Caco-2 (cell line): ENCODE results near the gene SLBP. TPM values are rescaled to one million over a fixed set of nuclear protein-coding genes. Genes with fewer than 3 reads are reported as not detected.
A peak's percentile ranks its signal among the peaks of the same experiment; 100 is the strongest.

Source experiments
- BruUV-seq: library from RNA; stranded (reverse); fragments of 400-500 nt; replicated peaks from 2 replicates; lab custom pipeline; 2021; lab: Mats Ljungman, UMichigan
- CTCF ChIA-PET: fragments of 300-600 bp; sonication (Branson Sonifier 250); formaldehyde crosslinking; loops from one replicate; lab custom pipeline; 2022; ENCODE audit warnings: antibody characterized with exemption; lab: Charles Lee
- POLR2A ChIA-PET: fragments of 300-600 bp; sonication (Branson Sonifier 250); formaldehyde crosslinking; loops from one replicate; lab custom pipeline; 2022; ENCODE audit warnings: antibody characterized with exemption; lab: Charles Lee
- DNase-seq, 2 experiments: peaks; one replicate each; pipeline versions ENCODE4 v3.0.0 to v3.0.0-alpha.2; 2020 to 2022
- H3K27me3 ChIP-seq: replicated peaks from 2 replicates; pipeline ENCODE4 v1.6.0; 2011; ENCODE audit warnings: low read length; ENCODE audit not compliant: control insufficient read depth, insufficient read depth
- H3K36me3 ChIP-seq: 2 replicates; pipeline ENCODE4 v1.5.1; 2011; ENCODE audit warnings: low read length; ENCODE audit not compliant: control insufficient read depth, insufficient read depth
- H3K4me1 ChIP-seq: fragments of 250-450 bp; sonication (Bioruptor Pico); 2 replicates; pipeline ENCODE4 v1.5.1; 2020; ENCODE audit warnings: mild to moderate bottlenecking
- H3K4me3 ChIP-seq: 2 replicates; pipeline ENCODE4 v1.5.1; 2011; ENCODE audit warnings: low read depth, mild to moderate bottlenecking, control low read depth, low read length
- H3K9me3 ChIP-seq: fragments of 250-450 bp; sonication (Bioruptor Pico); 2 replicates; pipeline ENCODE4 v1.5.1; 2020; ENCODE audit warnings: mild to moderate bottlenecking, moderate library complexity
- H3K27ac Mint-ChIP-seq: one replicate; pipeline ENCODE4 v1.8.0; 2022; ENCODE audit warnings: mixed read lengths; ENCODE audit not compliant: unreplicated experiment
- H3K27me3 Mint-ChIP-seq: one replicate; pipeline ENCODE4 v1.8.0; 2022; ENCODE audit warnings: mixed read lengths; ENCODE audit not compliant: insufficient read depth, unreplicated experiment
- H3K36me3 Mint-ChIP-seq: one replicate; pipeline ENCODE4 v1.8.0; 2022; ENCODE audit warnings: mild to moderate bottlenecking, mixed read lengths; ENCODE audit not compliant: insufficient read depth, unreplicated experiment
- H3K4me1 Mint-ChIP-seq: one replicate; pipeline ENCODE4 v1.8.0; 2022; ENCODE audit warnings: low read depth, mixed read lengths; ENCODE audit not compliant: unreplicated experiment
- H3K4me3 Mint-ChIP-seq: one replicate; pipeline ENCODE4 v1.8.0; 2022; ENCODE audit warnings: mild to moderate bottlenecking, moderate library complexity, mixed read lengths; ENCODE audit not compliant: unreplicated experiment
- H3K9me3 Mint-ChIP-seq: one replicate; pipeline ENCODE4 v1.8.0; 2022; ENCODE audit warnings: mixed read lengths; ENCODE audit not compliant: unreplicated experiment
- CTCF ChIP-seq, 2 experiments: fragments of 200-600 bp in 1 of 2; IDR thresholded peaks; 1 replicate in 1 of 2; 2 replicates in 1 of 2; pipeline versions ENCODE4 v1.5.1 to v1.8.0; 2011 to 2022; ENCODE audit warnings: antibody characterized with exemption in 1 of 2, control low read depth in 1 of 2, inconsistent platforms in 1 of 2, low read depth in 1 of 2, low read length in 1 of 2, mild to moderate bottlenecking in 1 of 2, moderate library complexity in 1 of 2; ENCODE audit not compliant: insufficient read depth in 1 of 2, severe bottlenecking in 1 of 2, unreplicated experiment in 1 of 2
- intact Hi-C: fragments of 100-400 bp; cut with micrococcal nuclease; formaldehyde crosslinking; loops from one replicate; pipeline ENCODE4 v1.10.0; 2022; ENCODE audit not compliant: unreplicated experiment
- total RNA-seq: library from RNA; stranded (reverse); gene quantifications from 2 replicates; pipeline ENCODE4 v1.2.3, GENCODE V29; 2022

Gene SLBP
- total RNA-seq, 1 experiment from 2014 or later: 116 TPM

GRCh38 chr4:1743975-1744374 lies 31.9 kb upstream of the SLBP start:
- POLR2A ChIA-PET: no interaction called here
- H3K4me3 ChIP-seq: no peak overlapping the region
- no TSS peak for BruUV-seq
- H3K4me1 ChIP-seq: 0 out of 2 replicates have a peak, but pooled peaks cover 5% of the 10 kb centered on the region
- H3K27me3 ChIP-seq: no peaks in the 10 kb centered on the region
- CTCF ChIA-PET: interaction anchor here (0.6 kb wide), 1 partner anchor 68 kb away, joined by 3 read pairs; no protein-coding TSS in a partner anchor
- Mint-ChIP-seq H3K36me3 (peaks cover 59% of the 10 kb centered on the region), H3K4me1 (no peaks in the 10 kb centered on the region), H3K4me3 (no peak overlapping the region), H3K9me3 (peaks cover 2% of the 10 kb centered on the region), H3K27me3 (no peaks in the 10 kb centered on the region), H3K27ac (peak overlapping the region; percentile 39)
- H3K36me3 ChIP-seq: no peaks in the 10 kb centered on the region
- no peak for DNase-seq
- no peak for TF ChIP-seq CTCF (IDR thresholded peaks at IDR 0.05; ENCODE audit: insufficient read depth in 1 of 2, low read depth in 1 of 2, low read length in 1 of 2, severe bottlenecking in 1 of 2, unreplicated experiment in 1 of 2)
- intact Hi-C loops: no loop called here
- no peaks in the 10 kb centered on the region for H3K9me3 ChIP-seq

GRCh38 chr4:1743551-1743950 lies 31.4 kb upstream of the SLBP start:
- TF ChIP-seq CTCF (IDR thresholded peaks at IDR 0.05; ENCODE audit: insufficient read depth in 1 of 2, low read depth in 1 of 2, low read length in 1 of 2, severe bottlenecking in 1 of 2, unreplicated experiment in 1 of 2): no peak
- H3K9me3 ChIP-seq: peaks cover 3% of the 10 kb centered on the region
- no peak for DNase-seq
- no peak overlapping the region for H3K4me3 ChIP-seq
- BruUV-seq: no TSS peak
- 0 out of 2 replicates have a peak, but pooled peaks cover 5% of the 10 kb centered on the region for H3K4me1 ChIP-seq
- no peaks in the 10 kb centered on the region for H3K4me1 Mint-ChIP-seq
- peak overlapping the region; percentile 39 for H3K27ac Mint-ChIP-seq
- no peaks in the 10 kb centered on the region for H3K27me3 Mint-ChIP-seq
- H3K9me3 Mint-ChIP-seq: peaks cover 6% of the 10 kb centered on the region
- peaks cover 63% of the 10 kb centered on the region for H3K36me3 Mint-ChIP-seq
- no peaks in the 10 kb centered on the region; the same call in 1 of the 2 replicates for H3K36me3 ChIP-seq
- POLR2A ChIA-PET: no interaction called here
- intact Hi-C loops: no loop called here
- no peak overlapping the region for H3K4me3 Mint-ChIP-seq
- CTCF ChIA-PET: interaction anchor here (0.6 kb wide), 1 partner anchor 69 kb away, joined by 3 read pairs; no protein-coding TSS in a partner anchor
- no peaks in the 10 kb centered on the region for H3K27me3 ChIP-seq

- H3K4me3 Mint-ChIP-seq: no peak overlapping the region
- no peaks in the 10 kb centered on the region for H3K4me1 Mint-ChIP-seq
- Histone ChIP-seq H3K9me3 (peaks cover 21% of the 10 kb centered on the region), H3K4me3 (no peak overlapping the region), H3K4me1 (0 out of 2 replicates have a peak, but pooled peaks cover 5% of the 10 kb centered on the region), H3K36me3 (peaks cover 10% of the 10 kb centered on the region), H3K27me3 (no peaks in the 10 kb centered on the region)
- no peak for TF ChIP-seq CTCF (IDR thresholded peaks at IDR 0.05; ENCODE audit: insufficient read depth in 1 of 2, low read depth in 1 of 2, low read length in 1 of 2, severe bottlenecking in 1 of 2, unreplicated experiment in 1 of 2)
- no peak for DNase-seq
- H3K27ac Mint-ChIP-seq: peak overlapping the region; percentile 51
- ChIA-PET POLR2A (no interaction called here), CTCF (no interaction called here)
- BruUV-seq: no TSS peak
- intact Hi-C loops: no loop called here
- peaks cover 86% of the 10 kb centered on the region for H3K36me3 Mint-ChIP-seq
- H3K27me3 Mint-ChIP-seq: no peaks in the 10 kb centered on the region
- peaks cover 10% of the 10 kb centered on the region for H3K9me3 Mint-ChIP-seq
These were observed 29.1 kb upstream of the SLBP start for GRCh38 chr4:1741208-1741607.
